HepG2 (cell line): ENCODE results near the gene BCKDHA. TPM values are rescaled to one million over a fixed set of nuclear protein-coding genes. Genes with fewer than 3 reads are reported as not detected.

Source experiments
- ARNT ChIP-seq: fragments of 450-650 bp; IDR thresholded peaks from 2 replicates; pipeline ENCODE4 v1.6.1; 2017
- ELK4 ChIP-seq: sonication (generic); formaldehyde crosslinking; IDR thresholded peaks from 2 replicates; pipeline ENCODE4 v1.9.0; 2021; ENCODE audit warnings: missing genetic modification reagents, borderline replicate concordance
- GABPB1 ChIP-seq: IDR thresholded peaks from 2 replicates; pipeline ENCODE4 v1.6.1; 2016; ENCODE audit warnings: mild to moderate bottlenecking, missing genetic modification reagents, moderate library complexity, missing compliant biosample characterization
- HES4 ChIP-seq: sonication (generic); formaldehyde crosslinking; IDR thresholded peaks from 2 replicates; pipeline ENCODE4 v1.9.0; 2021; ENCODE audit warnings: mild to moderate bottlenecking, missing genetic modification reagents, borderline replicate concordance
- IKZF5 ChIP-seq: IDR thresholded peaks from 2 replicates; pipeline ENCODE4 v1.6.1; 2018; ENCODE audit warnings: missing genetic modification reagents, mild to moderate bottlenecking, missing compliant biosample characterization
- JUND ChIP-seq: sonication (generic); formaldehyde crosslinking; IDR thresholded peaks from 2 replicates; pipeline ENCODE4 v1.8.0; 2022; ENCODE audit warnings: mild to moderate bottlenecking, missing genetic modification reagents
- MTF2 ChIP-seq: sonication (generic); formaldehyde crosslinking; IDR thresholded peaks from 2 replicates; pipeline ENCODE4 v1.5.0; 2020; ENCODE audit warnings: missing genetic modification reagents, borderline replicate concordance
- MXD1 ChIP-seq: sonication (generic); formaldehyde crosslinking; IDR thresholded peaks from 2 replicates; pipeline ENCODE4 v1.4.0; 2020; ENCODE audit warnings: mild to moderate bottlenecking, missing genetic modification reagents
- RAD51 ChIP-seq: fragments of 450-650 bp; IDR thresholded peaks from 2 replicates; pipeline ENCODE4 v1.6.1; 2016; ENCODE audit warnings: borderline replicate concordance
- RELA ChIP-seq: sonication (generic); formaldehyde crosslinking; IDR thresholded peaks from 2 replicates; pipeline ENCODE4 v1.4.0; 2020; ENCODE audit warnings: missing genetic modification reagents
- SMARCC2 ChIP-seq: fragments of 450-650 bp; IDR thresholded peaks from 2 replicates; pipeline ENCODE4 v1.6.1; 2017; ENCODE audit warnings: antibody characterized with exemption, mild to moderate bottlenecking
- SP2 ChIP-seq: sonication (generic); formaldehyde crosslinking; IDR thresholded peaks from 2 replicates; pipeline ENCODE4 v1.5.1; 2020; ENCODE audit warnings: mild to moderate bottlenecking, missing genetic modification reagents
- SRSF1 ChIP-seq: fragments of 200-400 bp; formaldehyde crosslinking; optimal IDR thresholded peaks from 2 replicates; pipeline ENCODE3; 2017; ENCODE audit warnings: mild to moderate bottlenecking, low read depth, low read length, moderate library complexity
- TFDP2 ChIP-seq: sonication (generic); formaldehyde crosslinking; IDR thresholded peaks from 2 replicates; pipeline ENCODE4 v1.4.0; 2020; ENCODE audit warnings: missing genetic modification reagents
- TFE3 ChIP-seq: IDR thresholded peaks from 2 replicates; pipeline ENCODE4 v1.6.1; 2016
- ZBTB38 ChIP-seq: sonication (generic); formaldehyde crosslinking; IDR thresholded peaks from 2 replicates; pipeline ENCODE4 v1.5.1; 2020; ENCODE audit warnings: mild to moderate bottlenecking, missing genetic modification reagents
- ZNF263 ChIP-seq: sonication (generic); formaldehyde crosslinking; IDR thresholded peaks from 2 replicates; pipeline ENCODE4 v1.4.0; 2020; ENCODE audit warnings: missing genetic modification reagents
- ZNF572 ChIP-seq: sonication (generic); formaldehyde crosslinking; IDR thresholded peaks from 2 replicates; pipeline ENCODE4 v1.5.1; 2020; ENCODE audit warnings: mild to moderate bottlenecking, missing genetic modification reagents
- ZNF674 ChIP-seq: sonication (generic); formaldehyde crosslinking; IDR thresholded peaks from 2 replicates; pipeline ENCODE4 v1.5.0; 2020; ENCODE audit warnings: low read depth, mild to moderate bottlenecking, missing genetic modification reagents
- ZNF691 ChIP-seq: sonication (generic); formaldehyde crosslinking; IDR thresholded peaks from 2 replicates; pipeline ENCODE4 v1.4.0; 2020; ENCODE audit warnings: missing genetic modification reagents, low read depth, mild to moderate bottlenecking, borderline replicate concordance
- ZNF768 ChIP-seq: sonication (generic); formaldehyde crosslinking; IDR thresholded peaks from 2 replicates; pipeline ENCODE4 v1.4.0; 2020; ENCODE audit warnings: missing genetic modification reagents
- ZNF770 ChIP-seq: sonication (generic); formaldehyde crosslinking; IDR thresholded peaks from 2 replicates; pipeline ENCODE4 v1.5.0; 2020; ENCODE audit warnings: mild to moderate bottlenecking, missing genetic modification reagents
- polyA plus RNA-seq, 8 experiments: library from polyadenylated mRNA; depleted of rRNA in 3 of 8; stranded (reverse) in 7 of 8; unstranded in 1 of 8; fragments of >200 nt; fragmentation: Illumina TruSeq in 4 of 8; extraction: Trizol in 4 of 8; gene quantifications; 2 replicates each; pipeline versions ENCODE4 v1.2.1 to v1.2.3, GENCODE V29; 2011 to 2016; ENCODE audit warnings: low read depth in 4 of 8, missing spikeins in 1 of 8, mixed read lengths in 1 of 8; ENCODE audit not compliant: insufficient read depth in 1 of 8
- total RNA-seq, 5 experiments: library from RNA; depleted of rRNA; stranded (reverse); fragments of >200 nt; fragmentation: Illumina TruSeq; extraction: Trizol; gene quantifications; 2 replicates each; pipeline ENCODE4 v1.2.3, GENCODE V29; 2016; ENCODE audit warnings: low read depth in 1 of 5

BCKDHA gene
- total and polyA plus RNA-seq, 2 of the 13 experiments (the other 11 are each of a cell fraction or from before 2014, with no cell fraction given) = 11.8 to 31.5 TPM

- TF ChIP-seq TFDP2 (CRISPR knock-in tag) (no peak), ZBTB38 (CRISPR knock-in tag) (peak; percentile 62; the same call in 1 of the 2 replicates), IKZF5 (CRISPR knock-in tag) (no peak), ARNT (no peak), ZNF770 (CRISPR knock-in tag) (no peak), ZNF674 (CRISPR knock-in tag) (no peak), MTF2 (CRISPR knock-in tag) (no peak), ELK4 (no peak), MXD1 (CRISPR knock-in tag) (no peak), TFE3 (no peak), RELA (CRISPR knock-in tag) (no peak), ZNF768 (CRISPR knock-in tag) (no peak), JUND (CRISPR knock-in tag) (no peak), ZNF572 (no peak), ZNF691 (no peak), ZNF263 (peak; percentile 36; the same call in 1 of the 2 replicates), HES4 (no peak), SRSF1 (no peak), RAD51 (no peak), GABPB1 (CRISPR knock-in tag) (peak; percentile 57), SMARCC2 (no peak), SP2 (CRISPR knock-in tag) (no peak)
These were observed 26.9 kb downstream of the BCKDHA start (continued) for GRCh38 chr19:41424335-41425173.
